CD4-positive, CD25-positive, alpha-beta regulatory T cell (primary cell): ENCODE data around the gene TMEM254. TPM values are rescaled to one million over a fixed set of nuclear protein-coding genes. Genes with fewer than 3 reads are reported as not detected.
A peak's percentile ranks its signal among the peaks of the same experiment; 100 is the strongest.
"Not testable (repeated sequence)": the region's sequence is repeated elsewhere in the genome, so short reads cannot be mapped to it uniquely, and the experiment has no call there.

Source experiments
- ATAC-seq, 2 donors: fragments of 150-1000 bp; cut with Tn5 transposase; one replicate each; pipeline ENCODE4 v1.10.0; 2021; ENCODE audit warnings: low read depth in 2 of 2, moderate number of reproducible peaks in 2 of 2, moderate library complexity in 1 of 2
- DNase-seq, 3 donors: peaks; one replicate each; pipeline versions ENCODE4 v3.0.0 to v3.0.0-alpha.2; 2012 to 2022; ENCODE audit warnings: mixed read lengths in 1 of 3
- H3K27ac ChIP-seq: one replicate; pipeline ENCODE4 v1.7.0; 2013; ENCODE audit warnings: mild to moderate bottlenecking, low read length; ENCODE audit not compliant: insufficient read depth, poor library complexity, severe bottlenecking
- H3K27me3 ChIP-seq: one replicate; pipeline ENCODE4 v1.7.0; 2013; ENCODE audit warnings: low read length; ENCODE audit not compliant: control insufficient read depth, insufficient read depth
- H3K36me3 ChIP-seq: one replicate; pipeline ENCODE4 v1.7.0; 2013; ENCODE audit warnings: mild to moderate bottlenecking, low read length, moderate library complexity; ENCODE audit not compliant: control insufficient read depth, insufficient read depth
- H3K4me1 ChIP-seq: 2 replicates; pipeline ENCODE4 v1.7.0; 2013; ENCODE audit warnings: mild to moderate bottlenecking, low read length; ENCODE audit not compliant: insufficient read depth, control insufficient read depth, poor library complexity, severe bottlenecking
- H3K4me3 ChIP-seq: one replicate; pipeline ENCODE4 v1.7.0; 2013; ENCODE audit warnings: low read depth, mild to moderate bottlenecking, low read length, moderate library complexity
- H3K9me3 ChIP-seq, 2 experiments: 1 replicate in 1 of 2; 2 replicates in 1 of 2; pipeline ENCODE4 v1.7.0; 2013; ENCODE audit warnings: low read length in 2 of 2, mild to moderate bottlenecking in 1 of 2, moderate library complexity in 1 of 2; ENCODE audit not compliant: control insufficient read depth in 2 of 2
- H3K27ac Mint-ChIP-seq, 3 donors: one replicate each; pipeline ENCODE4 v1.8.0; 2020 to 2022; ENCODE audit warnings: mild to moderate bottlenecking in 3 of 3, mixed read lengths in 3 of 3, moderate library complexity in 2 of 3
- H3K27me3 Mint-ChIP-seq: one replicate; pipeline ENCODE4 v1.8.0; 2022; ENCODE audit warnings: mild to moderate bottlenecking, mixed read lengths
- H3K36me3 Mint-ChIP-seq: one replicate; pipeline ENCODE4 v1.8.0; 2020; ENCODE audit warnings: mixed read lengths
- H3K4me1 Mint-ChIP-seq, 4 donors: one replicate each; pipeline ENCODE4 v1.8.0; 2020 to 2022; ENCODE audit warnings: mixed read lengths in 4 of 4, mild to moderate bottlenecking in 1 of 4
- H3K4me3 Mint-ChIP-seq, 4 donors: one replicate each; pipeline ENCODE4 v1.8.0; 2020 to 2022; ENCODE audit warnings: mild to moderate bottlenecking in 4 of 4, mixed read lengths in 4 of 4, moderate library complexity in 3 of 4
- H3K9me3 Mint-ChIP-seq, 7 donors: one replicate each; pipeline ENCODE4 v1.8.0; 2020 to 2022; ENCODE audit warnings: mixed read lengths in 7 of 7, mild to moderate bottlenecking in 3 of 7, moderate library complexity in 2 of 7
- polyA plus RNA-seq, 4 donors: library from polyadenylated mRNA; unstranded; fragments of 300-500 nt; fragmentation: Illumina TruSeq; gene quantifications; one replicate each; pipeline ENCODE4 v1.2.3, GENCODE V29; 2021
- total RNA-seq: library from RNA; stranded (reverse); gene quantifications from one replicate; pipeline ENCODE4 v1.2.3, GENCODE V29; 2022

Gene TMEM254
- total and polyA plus RNA-seq, 5 donors from 2014 or later = 10.7 to 43.8 (median 35.9) TPM

DNA sequence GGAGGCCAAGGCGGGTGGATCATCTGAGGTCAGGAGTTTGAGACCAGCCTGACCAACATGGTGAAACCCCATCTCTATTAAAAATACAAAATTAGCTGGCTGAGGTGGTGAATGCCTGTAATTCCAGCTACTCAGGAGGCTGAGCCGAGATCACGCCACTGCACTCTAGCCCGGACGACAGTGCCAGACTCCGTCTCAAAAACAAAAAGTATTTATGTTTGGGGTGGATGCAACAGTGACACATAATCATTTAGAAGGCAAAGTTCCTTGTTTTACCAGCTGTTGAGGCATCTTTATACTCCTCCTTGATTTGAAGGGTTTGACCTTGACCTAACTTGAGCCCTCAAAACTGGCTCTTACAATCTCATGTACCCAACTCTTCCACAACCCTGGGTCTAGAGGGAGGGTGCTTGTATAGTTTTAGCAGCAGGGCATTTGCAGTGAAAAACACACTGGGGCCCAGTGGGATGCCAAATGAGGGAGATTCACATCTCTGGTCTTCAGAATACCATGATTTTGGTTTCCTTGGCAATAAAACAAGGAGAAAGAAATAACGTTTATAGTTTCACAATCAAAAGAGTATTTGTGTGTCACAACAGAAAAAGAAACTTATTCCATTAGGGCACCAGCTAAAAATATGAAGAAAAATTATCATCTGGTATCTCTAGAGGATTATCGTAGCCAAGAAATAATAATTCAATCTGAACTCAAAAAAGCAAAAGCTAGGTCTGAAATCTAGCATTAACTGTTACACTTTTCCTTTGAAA is 14.2 kb upstream of the TMEM254 start:
- Histone ChIP-seq H3K4me3 (no peak overlapping the region), H3K27me3 (peaks cover 5% of the 10 kb centered on the region), H3K36me3 (no peaks in the 10 kb centered on the region), H3K9me3 (peaks cover 0 to 4% of the 10 kb centered on the region in 2 experiments), H3K27ac (no peak overlapping the region), H3K4me1 (no peaks in the 10 kb centered on the region)
- Mint-ChIP-seq H3K9me3 (peaks cover 0 to 8% (median 0%) of the 10 kb centered on the region in 7 donors), H3K27me3 (peaks cover 22% of the 10 kb centered on the region), H3K4me1 (no peaks in the 10 kb centered on the region), H3K4me3 (no peak overlapping the region), H3K36me3 (no peaks in the 10 kb centered on the region), H3K27ac (no peak overlapping the region)
- DNase-seq (no peak), ATAC-seq (no peak)

DNA sequence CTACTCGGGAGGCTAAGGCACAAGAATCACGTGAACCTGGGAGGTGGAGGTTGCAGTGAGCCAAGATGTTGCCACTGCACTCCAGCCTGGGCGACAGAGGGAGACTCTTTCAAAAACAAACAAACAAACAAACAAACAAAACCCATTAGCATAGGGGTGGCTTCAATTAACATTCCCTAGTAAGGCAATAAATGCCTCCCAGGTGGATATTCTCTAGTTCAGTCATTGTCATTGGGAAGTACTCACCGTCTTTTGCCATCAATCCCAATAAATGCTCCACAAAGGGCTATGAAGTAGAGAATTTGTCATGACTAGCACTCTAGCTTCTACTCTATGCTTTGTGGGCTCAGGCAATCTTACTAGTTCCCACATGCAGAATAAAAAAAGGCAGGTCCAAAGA is 11.7 kb upstream of the TMEM254 start:
- Histone ChIP-seq H3K27ac (no peak overlapping the region), H3K36me3 (no peaks in the 10 kb centered on the region), H3K4me1 (no peaks in the 10 kb centered on the region), H3K4me3 (no peak overlapping the region), H3K9me3 (peaks cover 0 to 4% of the 10 kb centered on the region in 2 experiments), H3K27me3 (peaks cover 5% of the 10 kb centered on the region)
- Mint-ChIP-seq H3K27ac (no peak overlapping the region), H3K9me3 (peaks cover 0 to 8% (median 0%) of the 10 kb centered on the region in 7 donors), H3K36me3 (no peaks in the 10 kb centered on the region), H3K4me3 (no peak overlapping the region), H3K27me3 (peaks cover 18% of the 10 kb centered on the region), H3K4me1 (no peaks in the 10 kb centered on the region)
- ATAC-seq (no peak), DNase-seq (no peak)

DNA sequence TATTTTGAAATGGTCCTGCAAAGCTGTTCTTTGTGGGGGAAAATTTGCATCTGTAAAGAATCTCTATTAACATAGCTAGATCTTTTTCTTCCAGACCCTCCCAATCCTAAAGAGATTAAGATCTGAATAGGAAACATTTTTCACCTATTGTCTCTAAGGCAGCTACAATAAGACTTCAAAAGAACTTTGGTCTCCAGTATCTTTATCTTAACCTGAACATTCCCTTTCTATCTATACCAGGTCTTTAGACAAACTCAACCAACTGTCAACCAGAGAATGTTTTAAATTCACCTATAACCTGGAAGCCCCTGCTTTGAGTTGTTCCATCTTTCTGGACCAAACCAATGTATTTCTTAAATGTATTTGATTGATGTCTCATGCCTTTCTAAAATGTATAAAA is 10.6 kb upstream of the TMEM254 start:
- not testable (repeated sequence) for H3K27ac Mint-ChIP-seq, DNase-seq, H3K36me3 ChIP-seq, H3K36me3 Mint-ChIP-seq, H3K9me3 ChIP-seq, H3K27ac ChIP-seq, H3K4me3 ChIP-seq, H3K4me1 Mint-ChIP-seq, H3K9me3 Mint-ChIP-seq, H3K27me3 ChIP-seq, ATAC-seq, H3K4me1 ChIP-seq
- Mint-ChIP-seq H3K4me3 (peak overlapping the region in 1 of 4 donors; percentile 10), H3K27me3 (peaks cover 18% of the 10 kb centered on the region)

DNA sequence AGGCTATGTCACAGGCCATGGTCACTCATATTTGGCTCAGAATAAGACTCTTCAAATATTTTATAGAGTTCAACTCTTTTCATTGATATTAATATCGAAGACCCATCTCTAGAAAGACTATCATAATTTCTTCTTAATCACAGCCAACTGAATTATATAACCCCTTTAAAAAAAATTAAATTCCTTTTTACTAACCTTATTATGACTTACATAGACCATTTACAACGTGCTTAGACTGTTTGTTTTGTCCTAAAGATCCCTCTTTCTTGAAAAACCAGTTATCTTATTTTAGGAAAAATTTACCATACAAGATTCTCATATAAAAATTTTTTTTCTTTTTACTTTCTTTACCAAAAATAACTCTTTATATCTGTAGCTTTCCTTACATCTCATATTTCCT is 10.2 kb upstream of the TMEM254 start:
- no peaks in the 10 kb centered on the region for H3K36me3 Mint-ChIP-seq
- DNase-seq (no peak), ATAC-seq (no peak)
- Histone ChIP-seq H3K27me3 (peaks cover 5% of the 10 kb centered on the region), H3K27ac (no peak overlapping the region), H3K9me3 (peaks cover 0 to 4% of the 10 kb centered on the region in 2 experiments), H3K4me1 (no peaks in the 10 kb centered on the region), H3K36me3 (no peaks in the 10 kb centered on the region), H3K4me3 (no peak overlapping the region)
- H3K9me3 Mint-ChIP-seq = peaks cover 0 to 8% (median 0%) of the 10 kb centered on the region in 7 donors
- H3K27ac Mint-ChIP-seq = no peak overlapping the region
- no peaks in the 10 kb centered on the region for H3K4me1 Mint-ChIP-seq
- peaks cover 18% of the 10 kb centered on the region for H3K27me3 Mint-ChIP-seq
- peak overlapping the region in 1 of 4 donors; percentile 10 for H3K4me3 Mint-ChIP-seq

DNA sequence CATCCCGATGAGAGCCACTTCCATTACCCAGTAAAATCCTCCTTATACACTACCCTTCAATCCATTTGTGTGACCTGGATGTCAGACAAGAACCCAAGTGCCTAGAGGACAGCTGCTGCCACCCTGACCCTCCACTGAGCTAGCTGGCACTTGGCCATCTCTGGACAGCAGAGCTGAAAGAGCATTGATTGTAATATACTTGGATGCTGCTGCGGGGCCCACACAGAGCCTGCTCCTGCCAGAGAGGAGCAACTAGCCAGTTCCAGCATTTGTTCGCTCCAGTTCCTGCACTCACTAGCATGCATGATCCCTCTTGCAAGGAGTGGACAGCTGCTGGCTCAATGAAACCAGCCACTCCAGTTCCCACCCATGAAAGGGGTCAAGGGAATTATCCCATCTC is 8.4 kb upstream of the TMEM254 start:
- Mint-ChIP-seq H3K27me3 (peaks cover 13% of the 10 kb centered on the region), H3K9me3 (peaks cover 0 to 8% (median 0%) of the 10 kb centered on the region in 7 donors), H3K36me3 (peaks cover 3% of the 10 kb centered on the region), H3K27ac (no peak overlapping the region), H3K4me3 (no peak overlapping the region), H3K4me1 (no peaks in the 10 kb centered on the region)
- Histone ChIP-seq H3K4me3 (no peak overlapping the region), H3K36me3 (no peaks in the 10 kb centered on the region), H3K27me3 (peaks cover 5% of the 10 kb centered on the region), H3K4me1 (no peaks in the 10 kb centered on the region), H3K27ac (no peak overlapping the region), H3K9me3 (peaks cover 0 to 4% of the 10 kb centered on the region in 2 experiments)
- ATAC-seq (no peak), DNase-seq (no peak)

DNA sequence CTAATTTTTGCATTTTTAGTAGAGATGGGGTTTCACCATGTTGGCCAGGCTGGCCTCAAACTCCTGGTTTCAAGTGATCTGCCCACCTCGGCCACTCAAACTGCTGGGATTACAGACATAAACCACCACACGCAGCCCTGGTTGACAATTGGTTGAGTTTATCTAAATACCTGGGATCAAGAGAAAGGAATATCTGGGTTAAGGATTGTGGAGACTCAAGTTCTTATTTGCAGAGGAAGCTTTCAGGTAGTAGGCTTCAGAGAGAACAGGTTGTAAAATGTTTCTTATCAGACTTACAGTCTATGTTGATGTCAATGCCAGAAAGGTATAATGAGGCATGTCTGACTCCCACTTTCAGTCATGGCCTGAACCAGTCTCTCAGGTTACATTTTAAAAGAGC is 5.9 kb upstream of the TMEM254 start:
- ATAC-seq = no peak

DNA sequence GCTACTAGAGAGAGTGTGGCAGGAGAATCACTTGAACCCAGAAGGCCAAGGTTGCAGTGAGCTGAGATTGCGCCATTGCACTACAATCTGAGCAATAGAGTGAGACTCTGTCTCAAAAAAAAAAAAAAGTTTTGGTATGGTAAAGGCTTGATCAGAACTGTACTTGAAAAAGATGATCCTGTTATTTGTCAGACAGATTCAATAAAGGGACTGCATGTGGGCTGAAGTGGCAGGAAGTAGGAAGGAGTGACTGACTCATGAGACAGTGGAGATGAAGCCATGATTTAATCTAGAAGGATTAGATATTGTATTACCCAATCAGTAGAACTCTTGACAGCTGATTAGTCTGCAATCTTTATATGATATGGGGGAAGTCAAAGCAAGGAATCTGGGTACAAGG is 2.7 kb upstream of the TMEM254 start:
- H3K4me3 ChIP-seq = no peak overlapping the region
- Mint-ChIP-seq H3K9me3 (no peaks in the 10 kb centered on the region), H3K36me3 (peaks cover 7% of the 10 kb centered on the region), H3K27ac (peak overlapping the region in 2 of 3 donors; percentile 6 to 10), H3K27me3 (no peaks in the 10 kb centered on the region), H3K4me3 (peak overlapping the region in 2 of 4 donors; percentile 55 to 72), H3K4me1 (peaks cover 4 to 22% (median 15%) of the 10 kb centered on the region in 4 donors)
- no peak for DNase-seq
- H3K36me3 ChIP-seq = no peaks in the 10 kb centered on the region
- no peaks in the 10 kb centered on the region for H3K9me3 ChIP-seq
- peaks cover 17% of the 10 kb centered on the region for H3K4me1 ChIP-seq
- ATAC-seq = no peak
- H3K27me3 ChIP-seq = no peaks in the 10 kb centered on the region
- H3K27ac ChIP-seq = no peak overlapping the region

More for the DNA sequence above, 5.9 kb upstream of the TMEM254 start:
- no peak for DNase-seq
- Histone ChIP-seq H3K4me1 (no peaks in the 10 kb centered on the region), H3K36me3 (no peaks in the 10 kb centered on the region), H3K27ac (no peak overlapping the region), H3K4me3 (no peak overlapping the region), H3K27me3 (peaks cover 5% of the 10 kb centered on the region), H3K9me3 (peaks cover 0 to 4% of the 10 kb centered on the region in 2 experiments)
- Mint-ChIP-seq H3K4me1 (peaks cover 0 to 4% (median 2%) of the 10 kb centered on the region in 4 donors), H3K36me3 (peaks cover 7% of the 10 kb centered on the region), H3K4me3 (no peak overlapping the region), H3K27me3 (peaks cover 5% of the 10 kb centered on the region), H3K9me3 (peaks cover 0 to 3% (median 0%) of the 10 kb centered on the region in 7 donors), H3K27ac (no peak overlapping the region)
